Measurements from ENCODE around the gene GLG1.
"Not testable (repeated sequence)": the region's sequence is repeated elsewhere in the genome, so short reads cannot be mapped to it uniquely, and the experiment has no call there.

- not testable (repeated sequence) for TF ChIP-seq CTCF (conservative IDR thresholded peaks at IDR 0.05); EZH2 (IDR thresholded peaks at IDR 0.05; ENCODE audit: low read depth)
Measured at GRCh38 chr16:74398212-74398895, 208.6 kb downstream of the GLG1 start.

All from PC-9 (cell line).